ENCODE results near the gene ALPP. TPM values are rescaled to one million over a fixed set of nuclear protein-coding genes. Genes with fewer than 3 reads are reported as not detected.

The ALPP gene
- total RNA-seq, 1 experiment from 2014 or later: 0.20 TPM

- Histone ChIP-seq H3K4me2 (ENCODE audit: insufficient read depth, insufficient read length, low read length) (no peak overlapping the region), H3K79me1 (ENCODE audit: insufficient read depth, low read depth, low read length, poor library complexity, severe bottlenecking) (no peaks in the 10 kb centered on the region), H4K5ac (ENCODE audit: insufficient read length, low read depth, low read length) (no peak overlapping the region), H2BK120ac (ENCODE audit: low read depth, low read length, poor library complexity, severe bottlenecking) (no peak overlapping the region), H3T11ph (ENCODE audit: low read length) (no peak overlapping the region), H2AK5ac (ENCODE audit: insufficient read length, low read length) (no peak overlapping the region), H3K23me2 (ENCODE audit: insufficient read length, low read depth, low read length, poor library complexity, severe bottlenecking) (no peaks in the 10 kb centered on the region), H3K18ac (ENCODE audit: insufficient read length, low read depth, low read length) (no peak overlapping the region), H2BK15ac (ENCODE audit: low read depth, low read length) (no peak overlapping the region), H3K23ac (ENCODE audit: insufficient read length, low read depth, low read length) (no peak overlapping the region), H2AFZ (ENCODE audit: low read length) (no peak overlapping the region), H3K79me2 (ENCODE audit: insufficient read depth, low read length) (no peaks in the 10 kb centered on the region), H3K4me1 (ENCODE audit: insufficient read depth, low read length) (no peaks in the 10 kb centered on the region), H4K91ac (ENCODE audit: insufficient read length, low read depth, low read length) (no peak overlapping the region), H3K27me3 (ENCODE audit: insufficient read depth, low read length) (peaks cover 1% of the 10 kb centered on the region; the same call in 1 of the 2 replicates), H3K4ac (ENCODE audit: low read depth, low read length) (no peak overlapping the region), H3K27ac (ENCODE audit: insufficient read length, low read depth, low read length) (no peak overlapping the region), H3K56ac (ENCODE audit: insufficient read length, low read depth, low read length) (no peak overlapping the region), H2BK20ac (ENCODE audit: low read depth, low read length, poor library complexity, severe bottlenecking) (no peak overlapping the region), H3K9ac (ENCODE audit: extremely low read depth, insufficient read length, low read length) (no peak overlapping the region), H4K20me1 (ENCODE audit: control insufficient read depth, insufficient read depth, insufficient read length) (no peaks in the 10 kb centered on the region), H2BK12ac (ENCODE audit: insufficient read length, low read depth, low read length) (no peak overlapping the region), H3K9me3 (ENCODE audit: control insufficient read depth, low read depth, low read length) (no peaks in the 10 kb centered on the region), H4K8ac (replicated peaks; ENCODE audit: insufficient read length, low read depth, low read length) (no peak overlapping the region), H3K14ac (ENCODE audit: insufficient read depth, low read length) (no peak overlapping the region), H2BK5ac (ENCODE audit: insufficient read length, low read length) (no peak overlapping the region)
- Mint-ChIP-seq H3K27me3 (ENCODE audit: low read depth) (peaks cover 16% of the 10 kb centered on the region), H3K27ac (no peak overlapping the region), H3K4me1 (no peaks in the 10 kb centered on the region), H3K9me3 (0 out of 5 replicates have a peak, but pooled peaks cover 2 to 3% of the 10 kb centered on the region in 2 experiments), H3K36me3 (ENCODE audit: insufficient read depth in 1 of 3, low read depth in 3 of 3) (peaks cover 0 to 3% (median 0%) of the 10 kb centered on the region in 3 experiments; a peak in 1 of 7 replicates), H3K4me3 (no peak overlapping the region)
- DNase-seq: no peak
- no peak for TF ChIP-seq CTCF (conservative IDR thresholded peaks at IDR 0.05)
- WGBS (ENCODE audit: extremely low coverage, insufficient read length, low lambda C conversion rate): no CpG with 5 or more reads among the region's 8 CpGs
These were observed 33.3 kb upstream of the ALPP start for GRCh38 chr2:232345251-232345650.

Data from H9 (cell line).